Astrocyte of the cerebellum (primary cell): ENCODE data around the gene RAB24.
"Not testable (repeated sequence)": the region's sequence is repeated elsewhere in the genome, so short reads cannot be mapped to it uniquely, and the experiment has no call there.

Source experiments
- DNase-seq: peaks from one replicate; pipeline ENCODE4 v3.0.0-alpha.2; 2011; ENCODE audit warnings: low read depth
- H3K4me3 ChIP-seq: 2 replicates; pipeline ENCODE4 v1.5.1; 2011; ENCODE audit warnings: mild to moderate bottlenecking, low read depth, low read length, moderate library complexity
- CTCF ChIP-seq: IDR thresholded peaks from 2 replicates; pipeline ENCODE4 v1.5.1; 2012; ENCODE audit warnings: low read length, low read depth, moderate library complexity, mild to moderate bottlenecking; ENCODE audit errors: missing control alignments
- in situ Hi-C: cut with HindIII; loops from 2 replicates; pipeline ENCODE4 v1.10.0; 2017; ENCODE audit warnings: low sequenced_read_pairs

The RAB24 gene

GRCh38 chr5:177306674-177307543 is 3.4 kb upstream of the RAB24 start:
- in situ Hi-C loops: no loop called here
- H3K4me3 ChIP-seq: no peak overlapping the region
- DNase-seq: no peak
- TF ChIP-seq CTCF: no peak

GRCh38 chr5:177306103-177306640 is 2.7 kb upstream of the RAB24 start:
- in situ Hi-C loops, H3K4me3 ChIP-seq: not testable (repeated sequence)

GRCh38 chr5:177304392-177305119 is 1.0 kb upstream of the RAB24 start:
- in situ Hi-C loops: no loop called here
- H3K4me3 ChIP-seq: peak overlapping the region; percentile 64
- no peak for TF ChIP-seq CTCF
- DNase-seq: no peak

More at GRCh38 chr5:177306103-177306640, 2.7 kb upstream of the RAB24 start:
- not testable (repeated sequence) for DNase-seq

DNA sequence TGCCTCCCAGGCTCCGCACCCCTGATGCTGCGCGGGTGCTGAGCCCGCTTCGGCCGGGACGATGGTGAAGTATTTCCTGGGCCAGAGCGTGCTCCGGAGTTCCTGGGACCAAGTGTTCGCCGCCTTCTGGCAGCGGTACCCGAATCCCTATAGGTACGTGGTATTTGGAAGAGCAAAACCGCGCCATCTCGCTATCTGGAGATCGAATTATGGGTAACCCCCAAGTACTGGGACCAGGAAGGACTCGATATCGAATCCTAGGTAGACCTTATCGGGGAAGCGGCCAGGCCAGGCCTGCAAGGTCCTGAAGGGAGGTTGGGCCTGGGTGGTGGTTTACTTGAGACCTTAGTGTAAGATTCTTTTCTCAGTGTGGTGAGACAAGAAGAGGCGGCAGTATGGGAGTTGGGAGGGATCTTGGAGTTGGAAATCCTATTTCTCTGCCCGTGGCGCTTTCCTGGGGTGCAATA is 439 bp upstream of the RAB24 start:
- peak overlapping the region; percentile 64 for H3K4me3 ChIP-seq
- in situ Hi-C loops: no loop called here
- no peak for TF ChIP-seq CTCF
- no peak for DNase-seq

- DNase-seq: no peak
- peak overlapping the region; percentile 64 for H3K4me3 ChIP-seq
- in situ Hi-C loops: no loop called here
- TF ChIP-seq CTCF: no peak
Observed at GRCh38 chr5:177302354-177303110, 987 bp downstream of the RAB24 start.

GRCh38 chr5:177301503-177302165 is 1.9 kb downstream of the RAB24 start:
- TF ChIP-seq CTCF: no peak
- H3K4me3 ChIP-seq: no peak overlapping the region
- DNase-seq: no peak
- in situ Hi-C loops: no loop called here
